OCI-LY3 (cell line): Measurements from ENCODE around the gene PDE7B.

Source experiments
- CTCF ChIP-seq: fragments of 200-600, 300-600 bp; sonication (generic); IDR thresholded peaks from 2 replicates; pipeline ENCODE4 v1.5.1; 2014; ENCODE audit warnings: antibody characterized with exemption, low read length, low read depth
- EZH2phosphoT487 ChIP-seq: fragments of 200-600 bp; shearing (Covaris generic); IDR thresholded peaks from 2 replicates; pipeline ENCODE4 v1.6.1; 2018; ENCODE audit warnings: antibody characterized with exemption, mixed run types, low read depth

GRCh38 chr6:136063096-136063495, 211.6 kb downstream of the PDE7B start:
- TF ChIP-seq CTCF (no peak), EZH2phosphoT487 (no peak)
